Measurements from ENCODE around the gene IL11RA.

The IL11RA gene

GRCh38 chr9:34655394-34655793 is 3.4 kb downstream of the IL11RA start:
- no peak for DNase-seq

DNA sequence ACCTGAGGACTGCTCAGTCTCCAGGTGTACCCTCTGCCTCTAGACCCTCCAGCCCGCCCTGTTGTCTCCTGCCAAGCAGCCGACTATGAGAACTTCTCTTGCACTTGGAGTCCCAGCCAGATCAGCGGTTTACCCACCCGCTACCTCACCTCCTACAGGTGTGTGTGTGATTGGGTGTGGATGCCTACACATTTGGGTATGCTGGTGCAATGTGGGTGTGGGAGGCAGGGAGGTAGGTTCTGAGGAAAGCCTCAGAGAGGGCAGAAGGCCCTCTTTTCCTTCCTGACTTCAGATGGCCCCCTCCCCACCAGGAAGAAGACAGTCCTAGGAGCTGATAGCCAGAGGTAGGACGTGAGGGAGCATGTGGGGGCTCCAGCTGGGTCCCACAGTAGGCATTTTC is 5.0 kb downstream of the IL11RA start:
- no peak for DNase-seq

DNA sequence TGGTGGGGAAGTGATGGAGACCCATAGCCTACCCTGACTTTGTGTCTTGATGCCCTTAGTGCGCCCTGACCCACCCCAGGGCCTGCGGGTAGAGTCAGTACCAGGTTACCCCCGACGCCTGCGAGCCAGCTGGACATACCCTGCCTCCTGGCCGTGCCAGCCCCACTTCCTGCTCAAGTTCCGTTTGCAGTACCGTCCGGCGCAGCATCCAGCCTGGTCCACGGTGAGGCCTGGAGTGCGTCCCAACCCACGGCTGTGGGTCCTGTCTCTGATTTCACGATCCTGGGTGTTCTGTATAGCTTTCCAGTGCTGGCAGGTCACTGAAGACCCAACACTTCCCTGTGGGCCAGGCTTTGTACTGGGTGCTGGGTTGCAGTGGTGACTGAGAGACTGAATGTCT is 6.5 kb downstream of the IL11RA start:
- no peak for DNase-seq

DNA sequence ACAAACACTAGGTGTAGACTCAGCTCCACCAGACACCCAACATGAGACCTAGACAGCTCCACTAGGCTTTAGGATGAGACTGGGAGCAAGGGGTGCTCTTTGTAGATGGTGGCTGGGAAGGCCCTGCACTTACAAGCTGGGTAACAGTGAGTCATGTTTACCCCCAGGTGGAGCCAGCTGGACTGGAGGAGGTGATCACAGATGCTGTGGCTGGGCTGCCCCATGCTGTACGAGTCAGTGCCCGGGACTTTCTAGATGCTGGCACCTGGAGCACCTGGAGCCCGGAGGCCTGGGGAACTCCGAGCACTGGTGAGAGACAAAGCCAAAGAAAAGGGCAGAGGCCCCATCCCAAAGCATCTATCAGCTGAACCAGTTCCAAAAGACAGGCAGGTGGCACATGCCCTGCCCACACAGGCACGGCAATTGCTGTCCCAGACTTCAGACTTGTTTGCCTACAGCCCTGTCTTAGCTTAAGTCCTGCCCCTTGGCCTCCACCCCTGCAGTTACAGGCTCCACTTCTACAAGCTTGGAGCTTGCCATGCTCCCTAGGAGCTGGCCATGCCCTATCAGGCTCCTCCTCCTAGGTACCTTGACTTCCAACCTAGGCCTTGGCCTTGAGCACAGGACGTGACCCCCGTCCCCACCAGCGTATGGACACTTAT is 7.7 kb downstream of the IL11RA start:
- no peak for DNase-seq

DNA sequence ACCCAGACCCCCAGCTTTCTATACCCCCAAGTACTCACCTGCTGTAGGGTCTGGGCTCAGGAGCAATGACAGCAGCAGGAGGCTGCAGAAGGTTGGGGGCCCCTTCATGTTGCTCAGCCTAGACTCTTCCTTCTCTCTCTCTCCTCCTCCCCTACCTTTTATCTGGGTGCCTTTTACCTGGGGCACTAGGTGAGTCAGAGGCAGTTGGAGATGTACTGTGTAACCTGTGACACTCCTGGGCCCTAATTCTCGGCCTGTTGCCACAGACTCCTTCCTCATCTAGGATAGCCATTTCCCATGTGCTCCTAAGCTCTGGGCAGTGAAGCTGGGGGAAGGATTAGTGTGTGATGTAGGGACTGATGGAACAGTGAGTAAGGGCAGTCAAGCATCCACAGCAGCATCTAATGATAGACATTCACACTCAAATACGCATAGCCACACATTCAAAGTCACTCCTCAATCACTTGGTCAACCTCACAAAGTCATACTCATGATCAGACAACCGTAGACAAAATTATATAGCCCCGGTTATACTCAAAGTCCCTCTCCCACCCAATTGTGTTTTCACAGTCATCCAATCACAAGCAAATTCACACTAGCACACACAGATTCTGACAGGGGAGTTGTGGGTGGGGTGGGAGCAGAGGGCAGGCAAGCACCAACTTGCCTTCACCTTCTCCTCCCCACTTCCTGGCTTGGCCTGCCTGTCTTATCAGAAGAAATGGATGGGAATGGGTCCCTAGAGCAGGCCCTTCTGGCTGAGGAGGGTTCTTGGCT is 10.7 kb downstream of the IL11RA start, which contains the start of gene CCL27:
Gene CCL27, minus strand, starts transcription at position 132 of the 777 bp plus-strand sequence. Its CDS starts 24 bp downstream, at position 108.
- no peak for DNase-seq

GRCh38 chr9:34663303-34663605 is 11.3 kb downstream of the IL11RA start:
- DNase-seq, result no peak

GRCh38 chr9:34664281-34665066 is 12.5 kb downstream of the IL11RA start:
- peak; percentile 82 for DNase-seq

DNA sequence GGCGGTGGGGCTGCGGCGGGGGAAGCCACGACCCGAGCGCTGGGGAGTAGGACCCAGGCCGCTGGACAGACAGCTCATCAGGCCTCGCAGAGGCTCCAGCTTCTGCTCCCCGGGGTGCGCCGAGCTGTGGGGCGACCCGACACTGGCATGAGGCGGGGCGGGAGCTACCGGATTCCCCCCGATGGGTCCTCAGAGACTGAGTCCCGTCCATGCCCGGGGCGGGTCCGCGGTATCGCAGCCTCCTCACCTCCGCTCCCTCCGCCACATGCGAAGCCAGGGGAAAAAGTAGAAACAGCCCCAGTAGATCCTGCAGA is 13.0 kb downstream of the IL11RA start:
- no peak for DNase-seq

DNA sequence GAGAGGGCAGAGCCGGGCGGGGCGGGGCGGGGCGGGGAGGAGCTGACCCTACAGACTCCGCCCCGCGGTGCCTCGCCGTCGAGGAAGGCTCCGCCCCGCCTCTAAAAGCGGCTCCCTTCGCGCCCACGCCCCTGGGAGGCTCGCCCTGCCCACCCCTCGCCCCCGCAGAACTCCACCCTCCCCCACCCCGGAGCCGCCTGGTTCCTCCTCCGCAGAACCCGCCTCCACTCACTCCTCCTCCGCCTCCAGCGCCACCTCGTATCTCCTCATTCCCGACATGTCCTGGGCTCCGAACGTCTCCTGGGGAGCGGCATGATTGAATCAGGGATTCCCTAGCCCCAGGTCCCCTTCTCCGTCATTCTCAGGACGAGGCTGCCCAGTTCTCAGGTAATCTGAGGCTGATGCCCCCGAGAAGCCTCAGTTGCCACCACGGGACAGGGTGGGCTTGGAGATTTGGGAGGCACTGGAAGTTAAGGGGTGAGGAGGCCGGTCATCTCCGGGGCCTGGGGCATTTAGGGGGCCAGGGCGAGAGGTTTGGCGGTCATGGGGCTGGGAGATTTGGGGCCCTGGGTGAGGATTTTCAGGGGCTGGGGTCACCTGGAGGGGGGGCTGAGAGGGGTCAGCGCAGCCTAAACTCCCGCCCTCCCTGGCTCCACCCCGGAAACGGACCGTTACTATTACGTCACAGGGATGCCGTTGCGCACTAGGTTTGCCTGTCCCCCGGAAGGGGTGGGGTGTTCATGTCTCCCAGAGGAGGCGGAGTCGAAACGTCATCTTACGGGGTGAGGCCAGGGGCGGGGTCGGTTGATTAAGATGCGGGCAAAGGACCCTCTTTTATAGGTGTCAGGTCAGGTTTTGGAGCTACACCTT is 13.6 kb downstream of the IL11RA start:
- DNase-seq, result peak; percentile 93

DNA sequence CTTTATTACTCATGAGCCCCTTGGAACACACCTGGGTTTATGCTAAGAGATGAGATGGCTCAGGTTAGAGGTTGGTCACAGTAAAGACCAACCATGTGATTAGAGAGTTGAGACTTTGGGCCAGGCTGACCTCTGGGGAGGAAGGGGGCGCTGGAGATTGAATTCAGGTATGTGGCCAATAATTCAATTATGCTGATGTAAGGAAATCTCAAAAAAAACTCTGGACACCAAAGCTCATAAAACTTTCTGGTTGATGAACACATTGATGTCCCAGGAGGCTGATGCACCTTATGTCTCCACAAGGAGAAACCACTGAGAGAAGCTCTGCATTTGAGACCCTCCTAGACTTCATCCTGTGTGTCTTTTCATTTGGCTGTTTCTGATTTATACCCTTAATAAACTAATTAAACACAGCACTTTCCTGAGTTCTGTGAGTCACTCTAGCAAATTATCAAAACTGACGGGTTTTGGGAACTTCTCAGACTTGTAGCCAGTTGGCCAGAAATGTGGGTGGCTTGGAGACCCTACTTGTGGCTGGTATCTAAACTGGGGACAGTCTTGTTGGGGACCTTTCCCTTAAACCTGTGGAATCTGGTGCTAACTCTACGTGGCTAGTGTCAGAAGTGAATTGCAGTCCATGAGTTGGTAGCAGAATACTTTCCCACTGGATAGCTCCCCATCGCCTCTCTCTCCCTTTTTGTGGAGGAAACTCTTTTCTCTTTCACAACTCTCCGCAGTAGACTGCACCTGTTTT is 18.0 kb downstream of the IL11RA start:
- no peak for DNase-seq

- DNase-seq, result no peak
These were observed 19.3 kb downstream of the IL11RA start for GRCh38 chr9:34671307-34671706.

- no peak for DNase-seq
These were observed 22.5 kb downstream of the IL11RA start for GRCh38 chr9:34674440-34674839.

GRCh38 chr9:34675048-34675714 is 23.2 kb downstream of the IL11RA start:
- DNase-seq, result peak; percentile 92

GRCh38 chr9:34675869-34676268 is 23.9 kb downstream of the IL11RA start:
- no peak for DNase-seq

GRCh38 chr9:34684145-34684544 is 32.2 kb downstream of the IL11RA start:
- no peak for DNase-seq

- DNase-seq, result no peak
These were observed 32.8 kb downstream of the IL11RA start for GRCh38 chr9:34684816-34685215.

DNA sequence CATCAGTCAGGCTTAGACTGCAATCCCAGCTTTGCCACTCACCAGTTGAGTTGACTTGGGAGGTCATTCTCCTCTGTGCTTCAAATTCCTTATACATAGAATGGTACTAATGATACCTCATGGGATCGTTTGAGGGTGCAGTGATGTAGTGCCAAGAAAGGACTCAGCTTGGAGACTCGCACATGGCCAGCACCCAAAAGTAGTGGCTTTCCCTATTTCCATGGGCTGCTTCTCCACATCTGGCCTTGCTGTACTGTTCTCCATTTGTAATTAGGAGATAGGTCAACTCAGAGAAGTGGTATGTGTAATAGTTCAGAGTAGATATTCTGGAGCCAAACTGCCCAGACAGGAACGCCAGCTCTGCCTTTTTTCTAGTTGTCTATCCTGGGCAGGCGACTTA is 33.6 kb downstream of the IL11RA start:
- no peak for DNase-seq

GRCh38 chr9:34686231-34686630 is 34.2 kb downstream of the IL11RA start:
- DNase-seq, result no peak

DNA sequence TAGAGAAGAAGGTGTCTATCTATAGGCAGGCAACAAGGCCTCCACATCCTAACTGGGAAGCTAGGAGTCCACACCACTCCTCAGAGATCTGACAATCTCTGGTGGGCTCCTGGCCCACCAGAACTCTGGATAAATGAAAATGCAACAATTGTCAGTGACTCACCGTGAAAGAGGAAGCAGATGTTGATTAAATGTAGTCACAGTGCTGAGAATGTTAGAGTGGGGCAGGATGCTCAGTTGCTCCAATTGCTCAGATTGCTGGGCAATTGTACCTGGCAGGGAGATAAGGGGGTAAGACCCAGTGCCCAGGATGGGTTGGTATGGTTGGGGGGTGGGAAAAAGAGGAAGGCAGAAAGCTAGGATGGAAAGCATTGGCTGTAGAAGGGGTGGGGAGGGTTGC is 34.7 kb downstream of the IL11RA start:
- DNase-seq, result peak; percentile 50

DNA sequence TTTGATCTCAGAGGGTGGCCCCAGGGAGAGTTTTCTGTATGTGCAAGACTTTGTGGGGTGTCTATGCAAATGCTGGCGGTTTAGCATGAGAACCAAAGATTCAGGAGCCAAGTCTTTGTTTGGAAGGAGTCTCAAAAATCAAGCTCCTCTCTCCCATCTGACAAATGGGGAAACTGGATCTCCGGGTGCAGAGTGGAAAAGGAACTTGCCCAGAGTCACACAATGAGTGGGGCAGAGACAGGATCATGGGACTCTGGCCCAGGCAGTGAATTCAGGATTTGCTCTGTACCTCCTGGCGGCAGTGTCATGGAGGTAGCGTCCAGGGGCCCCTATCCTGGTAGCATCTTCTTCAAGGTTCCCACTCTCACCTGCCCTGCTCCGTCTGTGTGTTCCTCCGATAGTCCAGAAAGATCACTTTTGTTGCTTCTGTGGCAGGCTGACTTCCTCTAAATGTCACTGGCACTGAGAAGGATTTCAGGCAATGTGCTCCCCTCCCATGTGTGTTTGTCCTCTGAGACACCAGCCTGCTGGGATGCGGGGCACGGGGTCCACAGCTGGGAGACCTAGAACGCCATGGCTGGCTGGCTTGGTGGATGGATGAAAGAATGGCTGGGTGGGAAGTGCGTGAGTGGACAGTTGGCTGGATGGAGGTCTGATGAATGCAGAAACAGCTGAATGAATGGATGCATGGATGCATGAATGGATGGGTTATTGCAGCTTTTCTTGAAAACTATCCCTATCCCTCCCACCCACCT is 35.5 kb downstream of the IL11RA start:
- DNase-seq, result peak; percentile 23

All from suppressor macrophage treated with lipopolysaccharide for 4 hours (primary cell).